Natural killer cell (primary cell): Measurements from ENCODE around the gene PRKD2. TPM values are rescaled to one million over a fixed set of nuclear protein-coding genes. Genes with fewer than 3 reads are reported as not detected.
A peak's percentile ranks its signal among the peaks of the same experiment; 100 is the strongest.

Experiments used
- ATAC-seq, 3 donors: fragments of 150-1000 bp in 2 of 3; fragments of 200-7000 bp in 1 of 3; cut with Tn5 transposase; 1 replicate in 1 of 3; 2 replicates in 2 of 3; pipeline ENCODE4 v1.10.0; 2021; ENCODE audit warnings: mild to moderate bottlenecking in 2 of 3, moderate library complexity in 2 of 3
- DNase-seq, 2 donors: peaks; one replicate each; pipeline versions ENCODE4 v3.0.0 to v3.0.0-alpha.2; 2013 to 2021; ENCODE audit warnings: mixed read lengths in 1 of 2
- H3K27ac ChIP-seq: one replicate; pipeline ENCODE4 v1.5.1; 2013; ENCODE audit warnings: mild to moderate bottlenecking, low read length
- H3K27me3 ChIP-seq: one replicate; pipeline ENCODE4 v1.6.1; 2013; ENCODE audit warnings: low read length; ENCODE audit not compliant: control insufficient read depth, insufficient read depth
- H3K36me3 ChIP-seq: one replicate; pipeline ENCODE4 v1.6.1; 2013; ENCODE audit warnings: low read length; ENCODE audit not compliant: control insufficient read depth, insufficient read depth
- H3K4me1 ChIP-seq: one replicate; pipeline ENCODE4 v1.6.1; 2013; ENCODE audit warnings: low read length; ENCODE audit not compliant: control insufficient read depth, insufficient read depth
- H3K4me3 ChIP-seq: one replicate; pipeline ENCODE4 v1.5.1; 2013; ENCODE audit warnings: low read length
- H3K9me3 ChIP-seq: one replicate; pipeline ENCODE4 v1.6.1; 2013; ENCODE audit warnings: low read length; ENCODE audit not compliant: control insufficient read depth, insufficient read depth
- H3K27ac Mint-ChIP-seq, 2 donors: one replicate each; pipeline ENCODE4 v1.8.0; 2022; ENCODE audit warnings: mild to moderate bottlenecking in 2 of 2, mixed read lengths in 2 of 2, moderate library complexity in 1 of 2
- H3K27me3 Mint-ChIP-seq, 2 donors: one replicate each; pipeline ENCODE4 v1.8.0; 2022; ENCODE audit warnings: low read depth in 2 of 2, mixed read lengths in 2 of 2
- H3K36me3 Mint-ChIP-seq: one replicate; pipeline ENCODE4 v1.8.0; 2022; ENCODE audit warnings: mixed read lengths
- H3K4me1 Mint-ChIP-seq, 2 donors: one replicate each; pipeline ENCODE4 v1.8.0; 2022; ENCODE audit warnings: mixed read lengths in 2 of 2
- H3K4me3 Mint-ChIP-seq: one replicate; pipeline ENCODE4 v1.8.0; 2022; ENCODE audit warnings: mild to moderate bottlenecking, moderate library complexity, mixed read lengths
- H3K9me3 Mint-ChIP-seq, 2 donors: one replicate each; pipeline ENCODE4 v1.8.0; 2022; ENCODE audit warnings: mixed read lengths in 2 of 2
- CTCF ChIP-seq: fragments of 200-600 bp; IDR thresholded peaks from one replicate; pipeline ENCODE4 v1.8.0; 2022; ENCODE audit warnings: antibody characterized with exemption
- WGBS: methylation state at CpG from one replicate; pipeline ENCODE4 v1.1.7; 2013; ENCODE audit warnings: missing lambda C conversion rate; ENCODE audit not compliant: insufficient coverage; 5-methylcytosine and 5-hydroxymethylcytosine counted together
- intact Hi-C: fragments of 100-400 bp; cut with micrococcal nuclease; formaldehyde crosslinking; loops from one replicate; pipeline ENCODE4 v1.14.2; 2022
- total RNA-seq, 4 donors: library from RNA; stranded (reverse); fragments of 120-200 nt in 1 of 4; gene quantifications; one replicate each; pipeline versions ENCODE4 v1.2.3 to v1.2.4, GENCODE V29; 2013 to 2022

The PRKD2 gene
- total RNA-seq, 3 donors from 2014 or later (not counting 1 experiment from before 2014, with no cell fraction given): 179 to 216 (median 203) TPM

GRCh38 chr19:46716672-46717033 lies 261 bp downstream of the PRKD2 start:
- H3K27me3 Mint-ChIP-seq: no peaks in the 10 kb centered on the region
- ATAC-seq: no peak
- H3K27ac Mint-ChIP-seq: peak overlapping the region; percentile 95 to 99
- peak overlapping the region; percentile 98 for H3K4me3 Mint-ChIP-seq
- H3K4me1 ChIP-seq: peaks cover 68% of the 10 kb centered on the region
- DNase-seq: no peak
- H3K36me3 ChIP-seq: peaks cover 18% of the 10 kb centered on the region
- peak overlapping the region; percentile 91 for H3K27ac ChIP-seq
- H3K9me3 Mint-ChIP-seq: no peaks in the 10 kb centered on the region
- no peaks in the 10 kb centered on the region for H3K36me3 Mint-ChIP-seq
- TF ChIP-seq CTCF: no peak
- WGBS: 0% methylated on average over 20 of the region's 20 CpGs
- H3K9me3 ChIP-seq: no peaks in the 10 kb centered on the region
- H3K4me3 ChIP-seq: peak overlapping the region; percentile 93
- intact Hi-C loops: loop anchor here (1.0 kb wide), 1 partner anchor 55 kb away; the partner anchor contains the start of gene DACT3
- no peaks in the 10 kb centered on the region for H3K27me3 ChIP-seq
- peaks cover 46 to 78% of the 10 kb centered on the region in 2 donors for H3K4me1 Mint-ChIP-seq

GRCh38 chr19:46715975-46716671 lies 791 bp downstream of the PRKD2 start:
- H3K9me3 Mint-ChIP-seq: no peaks in the 10 kb centered on the region
- ATAC-seq: no peak
- intact Hi-C loops: no loop called here
- no peaks in the 10 kb centered on the region for H3K27me3 Mint-ChIP-seq
- no peaks in the 10 kb centered on the region for H3K36me3 Mint-ChIP-seq
- no peak for TF ChIP-seq CTCF
- H3K9me3 ChIP-seq: no peaks in the 10 kb centered on the region
- H3K4me3 ChIP-seq: peak overlapping the region; percentile 93
- H3K4me3 Mint-ChIP-seq: peak overlapping the region; percentile 98
- peak overlapping the region; percentile 95 to 99 for H3K27ac Mint-ChIP-seq
- H3K27ac ChIP-seq: peak overlapping the region; percentile 91
- peak in 1 of 2 donors; percentile 34 for DNase-seq
- H3K4me1 Mint-ChIP-seq: peaks cover 45 to 75% of the 10 kb centered on the region in 2 donors
- peaks cover 63% of the 10 kb centered on the region for H3K4me1 ChIP-seq
- under 1% methylated on average over 42 of the region's 42 CpGs for WGBS
- H3K27me3 ChIP-seq: no peaks in the 10 kb centered on the region
- peaks cover 16% of the 10 kb centered on the region for H3K36me3 ChIP-seq

GRCh38 chr19:46715620-46715974 lies 1.3 kb downstream of the PRKD2 start:
- H3K4me1 ChIP-seq: peaks cover 57% of the 10 kb centered on the region
- peaks cover 18% of the 10 kb centered on the region for H3K36me3 ChIP-seq
- no peaks in the 10 kb centered on the region for H3K27me3 ChIP-seq
- Mint-ChIP-seq H3K9me3 (no peaks in the 10 kb centered on the region), H3K36me3 (no peaks in the 10 kb centered on the region), H3K4me1 (peaks cover 40 to 75% of the 10 kb centered on the region in 2 donors), H3K27ac (peak overlapping the region; percentile 95 to 99), H3K4me3 (peak overlapping the region; percentile 98), H3K27me3 (no peaks in the 10 kb centered on the region)
- H3K4me3 ChIP-seq: peak overlapping the region; percentile 93
- H3K9me3 ChIP-seq: no peaks in the 10 kb centered on the region
- intact Hi-C loops: no loop called here
- TF ChIP-seq CTCF: no peak
- DNase-seq (no peak), ATAC-seq (no peak)
- H3K27ac ChIP-seq: peak overlapping the region; percentile 91
- WGBS: 4% methylated on average over 7 of the region's 8 CpGs
